ENCODE data around the gene C2orf92. TPM values are rescaled to one million over a fixed set of nuclear protein-coding genes. Genes with fewer than 3 reads are reported as not detected.

Gene C2orf92
- total RNA-seq, 3 donors from 2014 or later: 11.2 to 49.5 (median 27.9) TPM

GRCh38 chr2:97735161-97735561 lies 65.6 kb downstream of the C2orf92 start:
- Histone ChIP-seq H3K27me3 (peaks cover 0 to 8% of the 10 kb centered on the region in 2 donors), H3K9me3 (peaks cover 3 to 4% of the 10 kb centered on the region in 2 donors), H3K36me3 (no peaks in the 10 kb centered on the region), H3K4me3 (no peak overlapping the region), H3K4me1 (no peaks in the 10 kb centered on the region), H3K27ac (no peak overlapping the region)
- no peak for DNase-seq (ENCODE audit: low spot score in 2 of 2)
- TF ChIP-seq POLR2A (IDR thresholded peaks at IDR 0.05): no peak
- TF ChIP-seq POLR2AphosphoS5 (IDR thresholded peaks at IDR 0.05): no peak
- TF ChIP-seq, protein P1, sequence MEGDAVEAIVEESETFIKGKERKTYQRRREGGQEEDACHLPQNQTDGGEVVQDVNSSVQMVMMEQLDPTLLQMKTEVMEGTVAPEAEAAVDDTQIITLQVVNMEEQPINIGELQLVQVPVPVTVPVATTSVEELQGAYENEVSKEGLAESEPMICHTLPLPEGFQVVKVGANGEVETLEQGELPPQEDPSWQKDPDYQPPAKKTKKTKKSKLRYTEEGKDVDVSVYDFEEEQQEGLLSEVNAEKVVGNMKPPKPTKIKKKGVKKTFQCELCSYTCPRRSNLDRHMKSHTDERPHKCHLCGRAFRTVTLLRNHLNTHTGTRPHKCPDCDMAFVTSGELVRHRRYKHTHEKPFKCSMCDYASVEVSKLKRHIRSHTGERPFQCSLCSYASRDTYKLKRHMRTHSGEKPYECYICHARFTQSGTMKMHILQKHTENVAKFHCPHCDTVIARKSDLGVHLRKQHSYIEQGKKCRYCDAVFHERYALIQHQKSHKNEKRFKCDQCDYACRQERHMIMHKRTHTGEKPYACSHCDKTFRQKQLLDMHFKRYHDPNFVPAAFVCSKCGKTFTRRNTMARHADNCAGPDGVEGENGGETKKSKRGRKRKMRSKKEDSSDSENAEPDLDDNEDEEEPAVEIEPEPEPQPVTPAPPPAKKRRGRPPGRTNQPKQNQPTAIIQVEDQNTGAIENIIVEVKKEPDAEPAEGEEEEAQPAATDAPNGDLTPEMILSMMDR (IDR thresholded peaks at IDR 0.05): no peak
- intact Hi-C loops (cut with DNase I; ENCODE audit: low total_unique reads): no loop called here

DNA sequence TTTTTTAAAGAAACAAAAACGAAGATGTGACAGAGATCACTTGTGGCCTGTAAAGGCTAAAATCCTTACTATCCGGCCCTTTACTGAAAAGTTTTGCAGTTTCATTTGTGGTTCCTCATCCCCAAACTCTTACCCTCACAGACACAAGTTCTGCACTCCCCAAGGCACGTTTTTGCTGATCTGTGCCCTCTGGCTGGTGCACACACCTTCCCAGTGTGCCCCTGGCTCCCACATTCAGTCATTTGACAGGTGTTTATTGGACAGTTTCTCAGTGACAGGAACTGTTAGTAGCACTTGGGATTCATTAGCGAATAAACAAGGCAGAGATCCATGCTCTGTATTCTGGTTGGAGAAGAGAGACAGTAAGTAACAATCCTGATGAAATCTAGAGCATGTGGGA lies 66.7 kb downstream of the C2orf92 start:
- Histone ChIP-seq H3K27me3 (peaks cover 0 to 8% of the 10 kb centered on the region in 2 donors), H3K27ac (no peak overlapping the region), H3K9me3 (no peaks in the 10 kb centered on the region), H3K36me3 (no peaks in the 10 kb centered on the region), H3K4me3 (no peak overlapping the region), H3K4me1 (no peaks in the 10 kb centered on the region)
- intact Hi-C loops (cut with DNase I; ENCODE audit: low total_unique reads): no loop called here
- TF ChIP-seq, protein P1 (IDR thresholded peaks at IDR 0.05): no peak
- TF ChIP-seq POLR2A (IDR thresholded peaks at IDR 0.05) (no peak), POLR2AphosphoS5 (IDR thresholded peaks at IDR 0.05) (no peak)
- DNase-seq (ENCODE audit: low spot score in 2 of 2): no peak

DNA sequence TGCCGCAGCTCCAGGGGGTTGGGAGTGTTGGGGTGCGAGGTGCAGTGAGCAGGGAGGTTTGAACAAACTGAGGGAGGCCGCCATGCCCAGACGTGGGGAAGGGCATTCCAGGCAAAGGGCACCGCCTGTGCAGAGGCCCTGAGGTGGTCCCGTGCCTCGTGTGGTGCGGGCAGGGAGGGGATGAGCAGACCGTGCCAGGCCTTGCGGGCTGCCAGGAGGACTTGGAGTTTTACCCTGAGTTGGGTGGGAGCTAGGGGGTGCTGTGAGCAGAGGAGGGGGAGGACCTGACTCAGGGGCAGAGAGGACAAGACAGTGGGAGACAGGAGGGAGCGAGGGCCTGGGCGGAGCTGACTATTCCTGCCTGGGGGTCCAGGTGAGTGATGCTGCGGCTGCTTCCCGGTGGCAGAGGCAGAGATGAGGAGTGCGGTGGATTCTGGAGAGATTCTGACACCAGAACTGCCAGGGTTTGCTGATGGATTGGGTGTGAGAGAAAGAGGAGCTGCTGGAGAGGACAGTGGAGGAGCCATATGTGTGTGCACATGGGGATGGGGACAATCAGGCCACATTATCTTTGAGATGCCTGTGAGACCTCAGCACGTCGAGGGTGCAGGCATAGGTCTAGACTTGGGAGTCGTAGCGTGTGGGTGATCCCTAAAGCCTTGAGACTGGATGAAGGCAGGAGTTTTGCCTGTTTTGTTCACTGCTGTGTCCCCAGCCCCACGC lies 67.3 kb downstream of the C2orf92 start:
- intact Hi-C loops (cut with DNase I; ENCODE audit: low total_unique reads): no loop called here
- Histone ChIP-seq H3K27ac (no peak overlapping the region), H3K27me3 (peaks cover 0 to 8% of the 10 kb centered on the region in 2 donors), H3K4me3 (no peak overlapping the region), H3K36me3 (no peaks in the 10 kb centered on the region), H3K4me1 (no peaks in the 10 kb centered on the region), H3K9me3 (no peaks in the 10 kb centered on the region)
- DNase-seq (ENCODE audit: low spot score in 2 of 2): no peak
- TF ChIP-seq POLR2A (IDR thresholded peaks at IDR 0.05): no peak
- TF ChIP-seq, protein P1 (IDR thresholded peaks at IDR 0.05): no peak
- TF ChIP-seq POLR2AphosphoS5 (IDR thresholded peaks at IDR 0.05): no peak

DNA sequence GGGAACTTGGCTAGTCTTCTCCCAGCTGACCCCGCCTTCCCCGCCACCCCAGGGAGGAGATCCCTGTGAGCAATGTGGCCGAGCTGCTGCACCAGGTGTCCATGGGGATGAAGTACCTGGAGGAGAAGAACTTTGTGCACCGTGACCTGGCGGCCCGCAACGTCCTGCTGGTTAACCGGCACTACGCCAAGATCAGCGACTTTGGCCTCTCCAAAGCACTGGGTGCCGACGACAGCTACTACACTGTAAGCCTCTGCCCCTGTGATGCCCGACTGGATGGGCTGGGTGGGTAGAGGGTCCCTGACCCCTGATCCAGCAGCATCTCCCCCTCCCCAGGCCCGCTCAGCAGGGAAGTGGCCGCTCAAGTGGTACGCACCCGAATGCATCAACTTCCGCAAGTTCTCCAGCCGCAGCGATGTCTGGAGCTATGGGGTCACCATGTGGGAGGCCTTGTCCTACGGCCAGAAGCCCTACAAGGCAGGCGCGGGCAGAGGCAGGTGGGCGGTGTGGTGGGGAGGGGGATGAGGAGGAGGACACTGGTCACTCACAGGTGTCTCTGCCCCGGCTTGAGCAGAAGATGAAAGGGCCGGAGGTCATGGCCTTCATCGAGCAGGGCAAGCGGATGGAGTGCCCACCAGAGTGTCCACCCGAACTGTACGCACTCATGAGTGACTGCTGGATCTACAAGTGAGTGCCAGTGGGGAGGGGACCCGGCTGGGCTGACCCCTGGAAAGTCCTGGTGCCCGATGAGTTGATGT lies 68.1 kb downstream of the C2orf92 start:
- no peaks in the 10 kb centered on the region for H3K9me3 ChIP-seq
- peaks cover 0 to 8% of the 10 kb centered on the region in 2 donors for H3K27me3 ChIP-seq
- no peaks in the 10 kb centered on the region for H3K4me1 ChIP-seq
- no peak for TF ChIP-seq POLR2A (IDR thresholded peaks at IDR 0.05)
- TF ChIP-seq, protein P1 (IDR thresholded peaks at IDR 0.05): no peak
- intact Hi-C loops (cut with DNase I; ENCODE audit: low total_unique reads): no loop called here
- H3K36me3 ChIP-seq: no peaks in the 10 kb centered on the region
- no peak overlapping the region for H3K4me3 ChIP-seq
- no peak overlapping the region for H3K27ac ChIP-seq
- no peak for DNase-seq (ENCODE audit: low spot score in 2 of 2)

All from breast epithelium (tissue), 4 donors.